Cerebellar cortex (tissue), 1 donor: Measurements from ENCODE around the gene SETBP1.

Experiments used
- DNase-seq: peaks from one replicate; pipeline ENCODE4 v3.0.0-alpha.2; 2015; ENCODE audit warnings: low spot score

SETBP1 gene

DNA sequence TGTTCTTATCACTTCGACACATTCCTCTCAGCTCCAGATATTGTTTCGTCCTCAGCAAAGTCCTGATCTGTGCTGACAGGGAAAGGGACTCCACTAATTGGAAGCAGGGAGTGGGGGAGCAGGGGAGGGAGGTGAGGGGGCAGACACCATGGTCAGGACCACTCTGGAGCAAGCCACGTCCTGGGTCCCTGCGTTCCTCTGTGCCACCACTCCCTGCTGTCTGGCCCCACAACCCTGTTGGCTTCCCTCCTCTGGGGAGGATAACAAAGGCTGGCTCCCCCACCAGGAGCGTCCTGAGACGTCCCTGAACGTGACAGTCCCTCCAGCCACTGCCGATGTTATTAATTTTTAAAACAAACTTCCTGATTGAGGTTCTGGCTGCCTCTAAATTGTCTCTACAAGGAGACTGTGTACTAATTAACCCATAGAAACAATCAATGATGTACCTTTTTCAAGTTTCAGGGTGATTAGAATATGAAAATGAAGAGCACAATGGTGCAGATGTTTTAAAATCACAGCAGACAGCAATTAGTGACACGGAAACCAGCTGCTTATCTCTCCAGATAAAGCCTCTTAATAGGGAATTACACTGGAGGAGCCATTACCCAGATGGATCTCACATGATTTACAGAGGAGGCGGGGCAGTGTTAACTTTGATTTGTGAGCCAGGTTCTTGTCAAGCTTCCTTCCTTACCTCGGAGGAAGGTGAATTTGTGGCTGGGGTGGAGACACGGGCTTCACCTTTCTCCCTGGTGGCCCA is 257.5 kb downstream of the SETBP1 start:
- no peak for DNase-seq

DNA sequence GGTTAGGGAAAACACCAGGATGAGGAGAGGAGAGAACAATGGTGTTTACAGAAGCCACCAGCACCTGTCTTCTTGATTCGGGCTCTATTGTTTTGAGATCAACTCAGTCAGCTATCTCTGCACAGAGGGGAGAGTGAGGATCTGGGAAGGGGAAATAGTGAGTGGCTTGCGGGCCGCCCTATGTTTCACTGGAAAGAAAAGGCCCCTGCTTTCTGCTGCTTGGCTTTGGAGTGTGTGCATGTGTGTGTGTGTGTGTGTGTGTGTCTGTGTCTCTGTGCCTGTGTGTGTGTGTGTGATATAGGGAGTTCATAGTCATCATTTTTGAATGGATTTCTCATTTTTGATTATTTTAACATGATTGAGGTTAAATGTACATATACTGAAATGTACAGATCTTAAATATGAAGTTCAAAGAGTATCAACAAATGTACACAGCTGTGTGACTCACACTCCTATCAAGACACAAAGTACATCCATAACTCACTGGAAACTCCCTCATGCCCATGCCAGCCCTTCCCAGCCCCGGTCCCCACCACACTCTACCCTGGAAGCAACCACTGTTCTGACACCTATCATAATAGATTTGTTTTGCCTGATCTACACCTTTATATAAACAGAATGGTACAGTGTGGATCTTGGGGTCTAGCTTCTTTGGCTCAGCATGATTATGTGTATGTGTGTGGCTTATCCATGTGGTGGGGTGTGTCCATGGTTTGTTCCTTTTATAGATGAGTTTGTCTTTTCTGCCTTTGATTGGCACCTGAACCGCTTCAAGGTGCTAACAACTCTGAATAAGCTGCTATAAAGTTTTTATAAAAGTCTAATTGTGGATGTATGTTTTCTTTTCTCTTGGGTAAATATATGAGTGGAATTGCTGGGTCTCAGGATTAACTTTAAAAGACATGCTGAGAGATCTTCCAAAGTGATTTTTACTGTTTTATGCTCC is 258.3 kb downstream of the SETBP1 start:
- DNase-seq = no peak

DNA sequence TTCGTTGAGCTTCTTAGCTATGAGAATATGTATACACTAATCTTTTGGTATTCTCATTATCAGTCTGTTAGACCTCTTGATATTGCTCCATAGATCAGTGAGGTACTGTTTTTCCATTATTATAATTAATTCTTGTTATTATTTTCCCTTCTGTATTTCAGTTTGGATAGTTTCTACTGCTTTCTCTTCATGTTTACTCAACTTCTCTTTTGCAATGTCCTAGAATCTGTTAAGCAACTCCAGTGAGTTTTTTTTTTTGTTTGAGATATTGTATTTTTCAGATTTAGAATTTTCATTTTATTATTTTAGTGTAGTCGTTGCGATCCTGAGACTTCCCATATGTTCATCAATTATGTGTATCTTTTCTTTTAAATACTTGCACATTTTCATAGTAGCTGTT is 260.8 kb downstream of the SETBP1 start:
- no peak for DNase-seq

DNA sequence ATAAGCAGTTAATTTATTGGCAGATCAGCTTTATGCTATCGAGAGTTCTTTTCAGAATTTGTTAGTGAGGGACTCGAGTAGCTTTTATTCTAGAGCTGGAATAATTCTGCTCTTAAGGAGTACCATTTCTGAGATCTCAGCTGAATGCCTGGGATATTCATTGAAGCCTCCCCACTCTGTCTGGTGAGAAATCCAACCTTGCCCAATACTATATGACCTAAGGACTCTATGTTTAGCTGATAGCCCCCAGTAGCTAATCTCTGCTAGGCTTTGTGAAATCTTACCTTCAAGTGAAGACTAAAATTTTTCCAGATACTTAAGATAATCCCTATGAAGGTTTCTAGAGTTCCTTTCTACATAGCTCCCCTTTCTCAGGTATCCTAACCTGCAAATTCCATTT is 261.4 kb downstream of the SETBP1 start:
- DNase-seq = no peak

DNA sequence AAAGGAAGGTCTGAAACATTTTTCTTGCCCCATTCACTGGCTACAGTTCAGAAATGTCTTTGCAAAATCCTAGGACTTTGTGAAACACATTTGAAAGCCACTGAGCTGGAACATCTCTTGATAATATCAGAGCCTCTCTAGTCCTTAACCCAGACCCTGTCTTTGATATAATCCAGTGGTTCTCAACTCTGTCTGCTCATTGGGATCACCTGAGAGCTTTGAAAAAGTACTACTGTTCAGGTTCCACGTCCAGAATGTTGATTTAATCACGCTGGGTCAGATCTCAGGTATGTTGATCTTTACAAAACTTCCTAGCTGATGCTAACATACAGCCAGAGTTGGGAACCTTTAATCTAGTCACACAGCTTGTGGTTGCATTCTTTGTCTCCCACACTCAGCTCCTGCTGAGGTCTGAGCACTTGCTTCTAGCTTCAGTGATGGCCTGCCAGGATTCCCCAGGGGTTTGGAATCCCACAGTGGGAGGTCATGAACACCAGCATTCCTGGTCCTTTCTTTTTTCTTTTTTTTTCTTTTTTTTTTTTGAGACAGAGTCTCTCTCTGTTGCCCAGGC is 262.7 kb downstream of the SETBP1 start:
- no peak for DNase-seq

DNA sequence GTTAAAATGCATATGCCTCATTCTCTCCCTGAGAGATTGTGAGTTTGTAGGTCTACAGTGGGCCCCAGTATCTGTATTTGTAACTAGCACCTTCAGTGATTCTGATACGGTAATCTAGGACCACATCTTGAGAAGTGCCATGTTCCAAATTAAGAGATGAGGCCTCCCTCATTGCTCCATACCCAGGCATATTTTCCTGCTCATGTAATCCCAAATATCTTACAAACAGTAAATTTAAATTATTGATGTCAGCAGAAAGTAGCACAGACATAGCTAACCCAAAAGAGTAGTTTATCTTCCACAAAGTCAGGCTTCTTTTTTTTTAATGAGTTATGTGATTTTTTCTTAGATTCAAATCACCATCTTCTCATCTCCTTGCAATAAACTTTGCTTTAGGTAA is 263.8 kb downstream of the SETBP1 start:
- no peak for DNase-seq

DNA sequence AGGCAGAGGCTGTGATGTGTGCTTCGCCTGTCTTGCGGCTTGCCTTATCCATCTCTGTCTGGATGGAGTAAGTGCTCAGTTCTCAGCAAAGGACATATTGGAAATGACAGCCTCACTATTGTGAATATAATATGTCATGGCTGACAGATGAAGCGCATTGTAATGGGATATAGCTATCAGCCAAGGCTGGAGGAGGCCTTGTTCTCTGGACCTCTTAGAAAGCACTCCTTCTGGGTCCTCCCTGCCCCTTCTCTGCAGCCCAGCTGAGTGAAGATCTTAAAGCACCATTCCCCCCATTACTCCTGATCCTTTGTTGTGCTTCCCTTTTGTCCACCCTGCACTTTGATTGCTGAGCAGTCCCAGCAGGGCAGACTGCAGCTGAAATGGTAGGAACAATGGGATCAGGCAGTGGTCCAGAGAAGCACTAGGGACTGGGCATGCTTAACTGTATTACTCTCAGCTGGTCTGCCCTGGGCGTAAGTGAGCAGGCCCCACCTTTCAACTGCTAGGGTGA is 265.3 kb downstream of the SETBP1 start:
- no peak for DNase-seq

DNA sequence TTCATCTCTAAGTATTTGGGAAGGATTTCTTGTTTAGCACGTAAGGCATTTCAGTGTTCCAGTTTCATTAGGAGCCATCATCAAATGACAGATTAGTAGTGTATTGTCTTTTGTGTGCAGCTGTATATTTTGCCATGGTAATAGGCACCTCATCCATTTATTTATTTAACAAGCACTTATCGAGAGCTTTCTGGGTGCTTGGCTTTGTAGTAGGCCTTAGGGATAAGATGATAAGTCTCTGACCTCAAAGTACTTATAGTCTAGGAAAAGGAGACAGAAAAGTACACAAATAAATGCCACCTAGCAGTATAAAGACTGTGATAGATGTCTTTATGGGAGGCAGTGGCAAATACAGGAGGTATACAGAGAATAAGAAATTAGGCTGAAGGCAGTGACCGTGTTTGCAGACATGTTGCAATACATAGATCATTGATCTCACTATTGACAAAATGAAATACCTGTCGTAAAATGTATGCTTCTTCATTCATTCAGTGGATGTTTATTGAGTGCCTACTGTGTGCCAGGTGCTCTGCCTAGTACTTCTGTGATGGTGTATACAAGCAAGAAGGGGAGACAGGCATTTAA is 265.9 kb downstream of the SETBP1 start:
- no peak for DNase-seq

DNA sequence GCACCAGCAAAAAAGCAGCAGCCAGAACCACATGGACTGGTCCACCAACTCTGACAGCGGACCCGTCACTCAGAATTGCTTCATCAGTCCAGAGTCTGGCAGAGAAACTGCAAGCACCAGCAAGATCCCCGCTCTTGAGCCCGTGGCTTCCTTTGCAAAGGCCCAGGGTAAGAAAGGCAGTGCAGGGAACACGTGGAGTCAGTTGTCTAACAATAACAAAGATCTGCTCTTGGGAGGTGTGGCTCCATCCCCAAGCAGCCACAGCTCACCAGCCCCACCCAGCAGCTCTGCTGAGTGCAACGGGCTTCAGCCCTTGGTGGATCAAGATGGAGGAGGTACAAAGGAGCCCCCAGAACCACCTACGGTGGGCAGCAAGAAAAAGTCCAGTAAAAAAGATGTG is 269.3 kb downstream of the SETBP1 start:
- DNase-seq = no peak

DNA sequence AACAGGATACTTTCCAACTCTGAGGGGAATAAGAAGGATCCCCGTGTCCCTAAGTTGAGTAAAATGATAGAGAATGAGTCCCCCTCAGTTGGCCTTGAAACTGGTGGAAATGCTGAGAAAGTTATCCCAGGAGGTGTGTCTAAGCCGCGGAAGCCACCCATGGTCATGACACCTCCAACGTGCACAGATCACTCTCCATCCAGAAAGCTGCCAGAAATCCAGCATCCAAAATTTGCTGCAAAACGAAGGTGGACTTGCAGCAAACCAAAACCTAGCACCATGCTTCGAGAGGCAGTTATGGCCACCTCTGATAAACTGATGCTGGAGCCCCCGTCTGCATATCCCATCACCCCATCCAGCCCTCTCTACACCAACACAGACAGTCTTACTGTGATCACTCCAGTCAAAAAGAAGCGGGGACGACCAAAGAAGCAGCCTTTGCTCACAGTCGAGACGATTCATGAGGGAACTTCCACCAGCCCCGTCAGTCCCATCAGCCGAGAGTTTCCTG is 270.1 kb downstream of the SETBP1 start:
- no peak for DNase-seq

DNA sequence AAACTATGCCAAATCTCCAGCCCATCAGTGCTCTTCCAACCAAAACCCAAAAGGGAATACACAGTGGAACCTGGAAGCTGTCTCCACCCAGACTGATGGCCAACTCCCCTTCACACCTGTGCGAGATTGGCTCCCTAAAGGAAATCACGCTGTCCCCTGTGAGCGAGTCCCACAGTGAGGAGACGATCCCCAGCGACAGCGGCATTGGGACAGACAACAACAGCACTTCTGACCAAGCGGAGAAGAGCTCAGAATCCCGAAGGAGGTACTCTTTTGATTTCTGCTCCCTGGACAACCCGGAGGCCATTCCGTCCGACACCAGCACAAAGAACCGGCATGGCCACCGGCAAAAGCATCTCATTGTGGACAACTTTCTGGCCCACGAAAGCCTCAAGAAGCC is 271.1 kb downstream of the SETBP1 start:
- DNase-seq = no peak

DNA sequence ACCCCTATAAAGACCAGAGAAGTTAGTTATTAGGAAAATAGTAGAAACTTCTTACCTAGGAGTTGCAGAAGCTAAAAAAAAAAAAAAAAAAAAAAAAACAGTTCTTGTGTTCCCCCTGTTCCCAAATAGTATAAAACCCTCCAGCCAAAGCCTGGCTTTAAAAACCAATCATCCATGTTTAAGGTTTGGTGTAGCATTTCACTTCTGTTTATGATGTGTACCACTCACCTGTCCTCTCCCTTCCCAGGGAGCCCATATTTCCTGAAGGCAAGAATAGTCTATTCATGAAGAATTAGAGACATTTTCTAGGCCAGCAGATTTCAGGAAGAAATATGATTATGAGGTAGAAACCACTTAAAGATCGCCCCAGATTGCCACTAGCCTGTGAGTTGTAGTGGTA is 273.6 kb downstream of the SETBP1 start:
- no peak for DNase-seq

DNA sequence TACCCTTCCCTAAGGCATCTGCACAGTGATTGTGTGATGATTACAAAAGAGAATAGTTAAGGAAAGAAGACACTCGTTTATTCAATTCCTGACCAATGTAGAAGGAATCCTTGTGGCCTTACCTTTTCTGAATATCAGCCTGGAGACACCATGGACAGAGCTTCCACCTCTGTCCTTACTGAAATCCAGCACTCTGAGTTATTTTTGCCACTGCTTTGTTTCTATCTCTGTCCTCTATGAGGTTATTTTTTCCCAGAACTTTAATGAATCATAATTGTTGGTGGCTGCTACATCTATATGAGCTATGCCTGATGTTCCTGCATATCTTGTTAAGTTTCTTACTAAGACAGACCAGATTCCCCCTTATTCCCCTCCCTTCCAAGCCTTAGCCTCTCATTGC is 275.1 kb downstream of the SETBP1 start:
- DNase-seq = no peak

DNA sequence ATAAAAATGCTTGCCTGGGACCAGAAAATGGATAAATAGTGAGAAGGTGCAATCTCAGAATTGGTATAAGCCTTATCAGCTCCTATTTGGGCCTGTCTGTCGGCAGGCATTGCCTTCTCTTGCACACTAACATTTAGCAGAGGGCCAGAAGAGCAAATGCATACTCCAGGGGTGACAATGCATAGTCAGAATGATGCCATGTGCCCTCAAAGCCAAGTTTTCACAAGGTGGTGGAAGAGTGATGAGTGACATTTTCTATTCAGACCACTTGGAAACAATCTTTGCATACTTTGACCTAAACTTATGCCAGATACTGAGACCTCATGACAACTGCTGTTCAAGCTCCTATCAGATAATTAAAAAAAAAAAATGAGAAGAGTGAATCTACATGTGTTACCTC is 276.3 kb downstream of the SETBP1 start:
- no peak for DNase-seq

DNA sequence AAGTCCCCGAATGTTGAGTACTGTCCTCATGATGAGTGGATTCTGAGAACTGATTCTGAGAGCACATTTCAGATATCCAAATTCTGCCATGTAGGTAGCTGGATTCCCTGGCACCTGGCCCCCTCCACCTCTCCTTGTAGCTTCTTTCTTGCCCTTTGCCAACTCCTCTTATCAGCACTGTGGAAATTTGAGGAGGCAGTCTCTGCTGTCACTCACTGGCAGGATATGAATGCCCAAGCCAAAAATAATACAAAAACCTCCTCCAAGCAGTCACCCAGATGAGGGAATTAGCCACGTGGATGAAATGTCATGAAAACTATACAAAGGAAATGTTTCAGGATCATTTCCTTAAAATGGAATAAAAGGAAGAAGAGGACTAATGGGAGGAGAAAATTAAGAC is 276.8 kb downstream of the SETBP1 start:
- DNase-seq = peak; percentile 30

DNA sequence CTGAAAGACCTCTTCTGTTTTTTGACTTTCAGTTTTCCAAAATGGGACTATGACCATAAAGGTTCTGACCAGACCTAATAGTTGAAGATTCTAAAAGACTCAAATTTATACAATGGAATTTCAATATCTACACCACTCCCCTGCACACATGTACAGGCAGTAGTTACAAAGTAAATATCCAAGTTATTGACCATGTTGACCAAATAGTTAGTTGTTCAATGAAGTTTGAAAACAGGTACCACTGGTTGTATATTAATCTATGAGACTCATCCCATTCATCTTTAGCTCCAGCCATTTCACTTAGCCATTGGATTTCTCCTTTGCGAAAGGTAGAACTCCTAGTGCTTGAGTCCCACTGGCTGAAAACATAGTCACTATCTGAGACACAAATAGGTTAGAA is 277.4 kb downstream of the SETBP1 start:
- no peak for DNase-seq

DNA sequence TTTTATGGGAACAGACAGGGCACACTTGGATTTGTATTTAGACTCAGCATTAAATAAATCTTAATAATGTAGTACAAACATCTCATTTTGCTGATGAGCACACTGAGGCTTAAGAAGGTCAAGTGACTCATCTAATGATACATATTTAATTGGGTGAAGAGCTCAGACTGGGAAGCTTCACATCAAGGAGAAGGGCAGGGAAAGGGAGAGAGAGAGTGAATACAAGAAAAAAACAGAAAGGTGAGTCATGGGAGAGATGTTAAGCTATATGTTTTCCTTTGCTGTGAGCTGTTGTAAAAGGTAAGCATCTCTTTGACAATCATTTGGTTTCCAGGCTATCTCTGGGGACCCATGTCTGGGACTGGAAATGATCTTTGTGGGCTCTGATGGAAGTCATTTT is 277.8 kb downstream of the SETBP1 start:
- no peak for DNase-seq

DNA sequence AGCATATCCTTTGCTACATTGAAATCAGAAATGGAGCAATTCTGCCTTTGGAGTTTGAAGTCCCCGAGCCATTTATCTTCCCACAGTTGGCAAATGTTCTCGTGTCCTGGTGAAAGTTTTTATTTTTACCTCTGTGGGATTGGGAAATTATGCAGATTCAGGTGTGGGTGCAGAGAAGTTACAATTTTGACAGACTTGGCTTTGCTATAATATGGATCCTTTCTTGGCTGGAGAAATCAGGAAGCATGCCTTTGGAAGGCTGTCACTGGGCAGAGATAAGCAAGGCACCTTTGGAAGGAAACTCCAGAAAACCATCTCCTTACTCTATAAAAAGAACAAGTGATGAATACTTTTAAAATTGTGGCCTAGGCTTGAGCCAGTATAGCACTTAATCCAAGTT is 278.3 kb downstream of the SETBP1 start:
- DNase-seq = no peak

DNA sequence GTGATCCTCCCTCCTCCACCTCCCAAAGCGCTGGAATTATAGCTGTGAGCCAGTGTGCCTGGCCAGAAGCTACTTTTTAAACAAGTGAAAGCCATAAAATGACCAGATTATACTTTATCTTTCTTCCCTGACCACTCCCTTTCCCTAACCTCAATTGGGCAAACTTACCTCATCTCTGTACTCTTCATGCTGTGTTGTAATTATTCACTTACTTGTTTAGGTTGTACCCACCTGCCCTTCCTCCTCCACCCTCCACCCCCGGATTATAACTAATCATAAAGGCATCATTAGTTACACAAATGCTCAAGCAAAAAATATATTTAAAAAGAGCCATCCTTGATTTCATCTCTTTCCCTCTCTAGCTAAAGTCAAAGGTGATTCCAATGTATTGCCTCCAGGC is 279.9 kb downstream of the SETBP1 start:
- DNase-seq = no peak

DNA sequence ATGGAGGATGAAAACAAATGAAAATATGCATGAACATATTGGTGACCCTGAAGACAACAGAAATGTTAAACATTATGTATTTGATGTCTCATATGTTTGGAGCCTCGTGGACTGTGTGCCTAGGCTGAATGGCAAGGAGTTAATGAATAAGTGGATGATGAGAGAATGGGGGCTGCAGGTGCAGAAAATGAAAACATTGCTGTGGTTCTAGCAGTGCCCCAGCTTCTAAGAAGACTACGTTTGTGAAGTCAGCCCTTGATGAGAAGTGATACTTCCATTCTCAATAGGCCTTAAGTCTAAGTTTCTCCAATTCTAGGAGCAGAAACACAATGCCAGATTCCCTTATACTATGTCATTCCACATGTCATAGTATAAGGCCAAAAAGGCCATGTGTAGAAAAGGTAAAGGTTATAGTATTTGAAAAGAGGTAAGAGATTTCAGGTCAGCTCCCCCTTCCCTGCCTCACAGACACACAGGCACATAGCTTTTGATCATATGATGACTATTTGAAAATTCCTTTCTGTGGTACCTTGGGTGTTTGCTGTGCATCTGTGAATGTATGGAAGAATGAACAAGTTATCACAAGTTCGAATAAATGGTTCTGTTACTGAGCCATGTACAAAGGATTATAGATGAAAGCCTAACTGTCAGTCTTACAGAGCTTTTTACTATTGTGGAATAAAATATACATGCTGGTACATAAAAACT is 280.8 kb downstream of the SETBP1 start:
- DNase-seq = no peak

DNA sequence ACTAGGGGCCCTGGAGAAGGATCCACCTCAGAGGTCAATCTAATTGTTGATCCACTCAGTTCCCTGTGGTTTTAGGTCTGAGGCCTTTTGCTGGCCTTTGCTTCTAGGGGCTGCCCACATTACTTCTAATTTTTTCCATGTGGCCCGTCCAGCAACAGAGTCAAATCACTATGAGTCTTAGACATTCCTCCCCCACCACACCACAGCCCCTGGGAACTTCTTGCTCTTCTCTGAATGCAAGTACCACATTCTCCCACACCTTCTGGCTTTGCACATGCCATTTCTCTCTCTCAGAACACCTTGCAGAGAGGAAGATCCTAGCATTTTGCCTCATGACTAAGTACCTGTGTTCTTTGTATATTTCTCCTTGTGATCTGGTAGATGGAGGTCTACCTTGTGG is 286.9 kb downstream of the SETBP1 start:
- DNase-seq = no peak

DNA sequence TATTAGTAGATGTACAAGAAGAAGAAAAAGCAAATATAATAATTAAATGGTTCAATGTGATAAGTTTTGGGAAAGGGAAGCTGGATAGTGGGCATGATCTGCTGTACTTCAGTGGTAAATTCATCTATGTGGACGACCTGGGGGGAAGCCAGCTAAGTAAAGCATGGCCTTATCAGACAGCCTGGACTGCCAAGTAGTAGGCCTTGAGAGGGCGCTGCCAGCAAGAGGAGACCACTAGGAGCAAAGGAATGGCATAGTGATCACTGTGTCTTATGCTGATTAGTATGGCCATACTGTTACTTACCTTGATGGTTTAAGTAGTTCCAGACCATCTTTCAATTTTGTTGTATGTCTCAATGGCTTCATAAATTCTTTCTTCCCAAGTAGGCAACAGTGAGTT is 287.6 kb downstream of the SETBP1 start:
- no peak for DNase-seq
